ENCODE results near the gene FBXW11.

GRCh38 chr5:171813270-171813669 lies 193.2 kb downstream of the FBXW11 start:
- TF ChIP-seq CTCF (conservative IDR thresholded peaks at IDR 0.05 in 1 of 2, IDR thresholded peaks at IDR 0.05 in 1 of 2; ENCODE audit: extremely low read depth in 1 of 2, insufficient read depth in 1 of 2, low read depth in 1 of 2, low read length in 2 of 2) (no peak), EZH2 (IDR thresholded peaks at IDR 0.05; ENCODE audit: borderline replicate concordance, low read length) (no peak)
